CD4-positive, alpha-beta T cell treated with Interleukin-6 for 4 hours (primary cell): ENCODE measurements around the gene NDFIP2.

Source experiments
- DNase-seq: peaks from one replicate; pipeline ENCODE4 v3.0.0-alpha.2; 2020; ENCODE audit warnings: mixed read lengths

Gene NDFIP2

DNA sequence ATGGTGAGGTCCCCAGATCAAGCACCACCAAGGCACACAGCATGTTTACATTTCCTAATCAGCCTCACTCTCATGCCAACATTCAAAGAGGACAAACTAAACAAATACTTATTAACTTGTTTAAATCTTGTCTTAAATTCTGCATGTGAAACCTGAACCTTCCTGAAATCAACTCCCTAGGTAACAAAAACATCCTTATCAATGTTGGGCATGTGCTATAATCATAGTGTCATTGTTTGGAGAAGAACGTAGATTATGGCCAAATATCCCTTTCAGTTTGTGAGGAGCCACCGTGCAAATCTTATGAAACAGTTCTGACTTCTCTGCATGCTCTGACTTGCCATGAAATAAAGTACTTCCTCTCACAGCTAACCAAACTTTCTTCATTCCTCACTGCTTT, 123.8 kb downstream of the NDFIP2 start:
- no peak for DNase-seq
